ENCODE data around the gene NTF3. TPM values are rescaled to one million over a fixed set of nuclear protein-coding genes. Genes with fewer than 3 reads are reported as not detected.

Gene NTF3
- total RNA-seq, 1 experiment from 2014 or later: not detected

- H3K27ac ChIP-seq (ENCODE audit: low read length): no peak overlapping the region
- H3K36me3 ChIP-seq (ENCODE audit: control insufficient read depth, insufficient read depth, low read length): no peaks in the 10 kb centered on the region
- no peaks in the 10 kb centered on the region; the same call in 1 of the 2 replicates for H3K4me1 ChIP-seq (ENCODE audit: control insufficient read depth, insufficient read depth, low read length)
- CTCF ChIA-PET: no interaction called here
- in situ Hi-C loops (cut with HindIII; ENCODE audit: low pct_unique_long_range_greater_than_20kb, low sequenced_read_pairs): no loop called here
- H3K27me3 ChIP-seq (ENCODE audit: control insufficient read depth, insufficient read depth, low read length): no peaks in the 10 kb centered on the region; the same call in 1 of the 2 replicates
- intact Hi-C loops (cut with micrococcal nuclease; ENCODE audit: unreplicated experiment): no loop called here
- no peak for ATAC-seq
- H3K9me3 ChIP-seq (ENCODE audit: control insufficient read depth, insufficient read depth, low read depth, low read length): no peaks in the 10 kb centered on the region
- no peak for DNase-seq (ENCODE audit: low read depth, low spot score)
- no peak overlapping the region for H3K4me3 ChIP-seq (ENCODE audit: low read depth in 2 of 2, low read length in 2 of 2)
- no peak for TF ChIP-seq REST (IDR thresholded peaks at IDR 0.05; ENCODE audit: insufficient read depth in 1 of 2, low read depth in 2 of 2, low read length in 1 of 2)
- no peak for TF ChIP-seq TCF7L2 (IDR thresholded peaks at IDR 0.05; ENCODE audit: low read depth, low read length)
- no peak for TF ChIP-seq CTCF (IDR thresholded peaks at IDR 0.05)
- no peak for TF ChIP-seq SIN3A (IDR thresholded peaks at IDR 0.05; ENCODE audit: borderline replicate concordance, insufficient read depth, low read depth, low read length)
- TF ChIP-seq POLR2AphosphoS5 (IDR thresholded peaks at IDR 0.05; ENCODE audit: low read depth, low read length): no peak
- BruUV-seq (replicated peaks): no TSS peak
- POLR2A ChIA-PET: no interaction called here
Observed at GRCh38 chr12:5433081-5433844, 1.4 kb downstream of the NTF3 start.

GRCh38 chr12:5433845-5434646 lies 2.1 kb downstream of the NTF3 start:
- Histone ChIP-seq H3K36me3 (ENCODE audit: control insufficient read depth, insufficient read depth, low read length) (no peaks in the 10 kb centered on the region), H3K27ac (ENCODE audit: low read length) (no peak overlapping the region), H3K4me1 (ENCODE audit: control insufficient read depth, insufficient read depth, low read length) (no peaks in the 10 kb centered on the region; the same call in 1 of the 2 replicates), H3K27me3 (ENCODE audit: control insufficient read depth, insufficient read depth, low read length) (no peaks in the 10 kb centered on the region; the same call in 1 of the 2 replicates), H3K9me3 (ENCODE audit: control insufficient read depth, insufficient read depth, low read depth, low read length) (no peaks in the 10 kb centered on the region), H3K4me3 (ENCODE audit: low read depth in 2 of 2, low read length in 2 of 2) (no peak overlapping the region)
- no TSS peak for BruUV-seq (replicated peaks)
- intact Hi-C loops (cut with micrococcal nuclease; ENCODE audit: unreplicated experiment): no loop called here
- ChIA-PET POLR2A (no interaction called here), CTCF (no interaction called here)
- ATAC-seq: no peak
- no peak for DNase-seq (ENCODE audit: low read depth, low spot score)
- in situ Hi-C loops (cut with HindIII; ENCODE audit: low pct_unique_long_range_greater_than_20kb, low sequenced_read_pairs): no loop called here
- TF ChIP-seq SIN3A (IDR thresholded peaks at IDR 0.05; ENCODE audit: borderline replicate concordance, insufficient read depth, low read depth, low read length): no peak
- no peak for TF ChIP-seq REST (IDR thresholded peaks at IDR 0.05; ENCODE audit: insufficient read depth in 1 of 2, low read depth in 2 of 2, low read length in 1 of 2)
- TF ChIP-seq TCF7L2 (IDR thresholded peaks at IDR 0.05; ENCODE audit: low read depth, low read length): no peak
- no peak for TF ChIP-seq POLR2AphosphoS5 (IDR thresholded peaks at IDR 0.05; ENCODE audit: low read depth, low read length)

Data from Panc1 (cell line).